GM12878 (cell line): Measurements from ENCODE around the gene SCRG1.

Source experiments
- ELK1 ChIP-seq: IDR thresholded peaks from 2 replicates; pipeline ENCODE4 v1.6.1; 2012; ENCODE audit warnings: low read depth, low read length, improper control_type of control experiment
- ESRRA ChIP-seq: IDR thresholded peaks from 2 replicates; pipeline ENCODE4 v1.6.1; 2012; ENCODE audit warnings: mild to moderate bottlenecking, low read length, improper control_type of control experiment
- NFYB ChIP-seq: IDR thresholded peaks from 2 replicates; pipeline ENCODE4 v1.6.1; 2011; ENCODE audit warnings: low read depth, mild to moderate bottlenecking, low read length, improper control_type of control experiment, moderate library complexity; ENCODE audit not compliant: insufficient read depth

DNA sequence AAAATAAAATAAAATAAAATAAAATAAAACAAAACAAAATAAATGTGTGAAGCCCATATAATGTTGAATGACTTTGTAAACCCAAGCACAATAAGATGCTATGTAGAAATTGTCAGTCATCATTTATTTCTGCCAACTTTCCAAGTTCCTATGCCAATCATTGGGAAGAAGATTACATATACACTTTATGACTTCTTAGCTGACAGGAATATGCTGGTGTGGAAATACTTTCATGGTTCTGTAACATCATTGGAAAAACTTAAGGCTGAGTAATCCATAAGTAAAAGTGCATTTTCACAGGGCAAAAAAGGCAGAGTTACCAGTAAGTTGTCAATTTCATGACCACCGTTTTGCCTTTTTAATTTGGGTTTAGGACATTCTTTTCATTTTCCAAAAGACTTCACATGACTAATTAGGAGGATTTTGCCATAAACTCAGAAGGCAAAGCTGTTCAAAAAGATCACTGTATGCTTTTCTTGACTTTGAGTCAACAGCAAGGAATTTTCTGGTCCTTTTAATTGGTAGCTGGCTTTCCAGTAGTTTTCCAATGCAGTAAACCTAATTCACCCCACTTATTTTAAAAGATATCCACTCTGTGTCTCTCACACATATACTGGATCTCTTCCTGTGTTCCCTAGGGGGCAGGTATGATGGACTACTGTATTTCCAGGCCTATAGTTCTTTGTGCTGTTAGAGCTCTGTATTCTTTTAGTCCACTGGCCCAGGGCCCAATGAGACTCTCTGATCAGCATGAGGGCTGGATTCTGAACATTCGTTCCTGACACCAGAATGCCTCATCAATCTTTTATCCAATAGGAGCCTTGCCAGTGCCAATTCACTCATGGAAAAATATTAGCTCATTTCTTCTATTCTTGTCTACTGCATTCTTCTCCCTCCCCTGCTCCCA is 26.2 kb upstream of the SCRG1 start:
- no peak for TF ChIP-seq ELK1
- TF ChIP-seq NFYB: no peak
- no peak for TF ChIP-seq ESRRA
